Heart right ventricle (tissue), 16 donors: ENCODE results near the gene TSACC. TPM values are rescaled to one million over a fixed set of nuclear protein-coding genes. Genes with fewer than 3 reads are reported as not detected.

ENCODE experiments used
- ATAC-seq, 8 donors: fragments of 200-7000 bp; cut with Tn5 transposase; one replicate each; pipeline ENCODE4 v1.9.1; 2020; ENCODE audit warnings: mild to moderate bottlenecking in 8 of 8, moderate library complexity in 8 of 8, moderate number of reproducible peaks in 1 of 8
- DNase-seq, 2 donors: peaks; one replicate each; pipeline ENCODE4 v3.0.0-alpha.2; 2020
- H3K27ac ChIP-seq, 10 donors: fragments of 200-600 bp; sonication (generic) in 2 of 10; one replicate each; pipeline versions ENCODE4 v1.5.0 to v1.8.0; 2020 to 2022; ENCODE audit warnings: mild to moderate bottlenecking in 3 of 10
- H3K27me3 ChIP-seq, 7 donors: fragments of 200-600 bp; one replicate each; pipeline ENCODE4 v1.8.0; 2021 to 2022; ENCODE audit warnings: mild to moderate bottlenecking in 2 of 7
- H3K36me3 ChIP-seq, 9 donors: fragments of 200-600 bp; sonication (generic) in 1 of 9; one replicate each; pipeline versions ENCODE4 v1.5.0 to v1.8.0; 2020 to 2022; ENCODE audit warnings: mild to moderate bottlenecking in 2 of 9
- H3K4me1 ChIP-seq, 9 donors: fragments of 200-600 bp; sonication (generic) in 1 of 9; one replicate each; pipeline versions ENCODE4 v1.5.0 to v1.8.0; 2020 to 2022; ENCODE audit warnings: mild to moderate bottlenecking in 4 of 9
- H3K4me3 ChIP-seq, 10 donors: fragments of 200-600 bp; sonication (generic) in 2 of 10; one replicate each; pipeline versions ENCODE4 v1.5.0 to v1.8.0; 2020 to 2022; ENCODE audit warnings: mild to moderate bottlenecking in 7 of 10, moderate library complexity in 2 of 10
- H3K9me3 ChIP-seq, 11 donors: fragments of 200-600 bp in 10 of 11; sonication (generic) in 2 of 11; one replicate each; pipeline versions ENCODE4 v1.5.0 to v1.8.0; 2013 to 2022; ENCODE audit warnings: mild to moderate bottlenecking in 2 of 11, control low read depth in 1 of 11, moderate library complexity in 1 of 11
- CTCF ChIP-seq, 9 donors: fragments of 200-600 bp; sonication (generic) in 2 of 9; IDR thresholded peaks; one replicate each; pipeline versions ENCODE4 v1.5.0 to v1.8.0; 2021 to 2022; ENCODE audit warnings: antibody characterized with exemption in 9 of 9, mild to moderate bottlenecking in 5 of 9, moderate library complexity in 1 of 9
- WGBS, 2 donors: extraction: QIAGEN DNeasy Blood & Tissue Kit; methylation state at CpG; one replicate each; pipeline ENCODE4 v1.1.7; 2013; ENCODE audit warnings: inconsistent platforms in 1 of 2; 5-methylcytosine and 5-hydroxymethylcytosine counted together
- intact Hi-C, 10 donors: fragments of 100-400 bp; cut with DNase I; formaldehyde crosslinking; loops; one replicate each; pipeline versions ENCODE4 v1.11.1 to v1.14.2; 2022
- polyA plus RNA-seq, 2 donors: library from polyadenylated mRNA; stranded (reverse); fragments of 200-250 nt; gene quantifications; one replicate each; pipeline ENCODE4 v1.2.3, GENCODE V29; 2013
- total RNA-seq, 10 donors: library from RNA; stranded (reverse); fragmentation: NEBNext Ultra II Directional in 3 of 10; extraction: Animal tissue kit (Norgen Biotek cat#: 25700) in 3 of 10; gene quantifications; one replicate each; pipeline versions ENCODE4 v1.2.1 to v1.2.4, GENCODE V29; 2021 to 2023
- donor health status: Arrhythmogenic right ventricular cardiomyopathy.
- donor health status: ischemic (EF 13 %, LVEDD 7.1; RV severe dilation, severe dysfunction).
- donor health status: healthy with polysubstance abuse.
- donor health status: DM: no; HTN: yes; CAD: no.
- donor health status: DM: no; HTN: no; CAD: no.
- donor health status: ischemic (EF 25% LVEDD 6.9; RV normal size, moderate dysfunction).
- donor health status: ischemic (EF 25% LVEDD 5.7; RV mildly dilated, moderate dysfunction).
- donor health status: healthy.
- donor health status: DM: yes; HTN: yes; CAD: no.
- donor health status: Ischemic cardiomyopathy.
- donor health status: ischemic (EF 35%, LVEDD 5.7; RV mildly dilated, moderate dysfunction).
- donor health status: nonischemic (EF 11% LVEDD 7.7; RV severe dilation, severe dysfunction).
- donor health status: DM: yes; HTN: yes; CAD: no.
- donor health status: PGD.
- donor health status: ischemic (EF 29% LVEDD 5.4; RV normal size, mild dysfunction).
- donor health status: nonischemic (EF 23%, LVEDD 6.1; RV moderate dilation, normal function).

TSACC gene
- total and polyA plus RNA-seq, 12 donors = 0.64 to 0.79 (median 0.66) TPM; not detected in 9

- DNase-seq (no peak), ATAC-seq (no peak)
- 83 to 93% methylated on average over 16 of the region's 16 CpGs for WGBS, 2 donors
- Histone ChIP-seq H3K27ac (no peak overlapping the region), H3K36me3 (no peaks in the 10 kb centered on the region), H3K4me1 (no peaks in the 10 kb centered on the region), H3K27me3 (peaks cover 0 to 37% (median 30%) of the 10 kb centered on the region in 7 donors), H3K4me3 (no peak overlapping the region), H3K9me3 (no peaks in the 10 kb centered on the region)
- no peak for TF ChIP-seq CTCF (IDR thresholded peaks at IDR 0.05)
- intact Hi-C loops = no loop called here
These were observed 56.6 kb downstream of the TSACC start for GRCh38 chr1:156394835-156395461.

Other genes starting within 250 kb of the TSACC start
- gene LMNA, start 223.8 kb upstream of the TSACC start, total RNA-seq = 100 to 1,000 TPM; 213 to 554 (median 267) TPM
- 100 to 1,000 TPM; 286 to 356 TPM for gene LMNA, start 223.8 kb upstream of the TSACC start, polyA plus RNA-seq
- gene SEMA4A, start 184.9 kb upstream of the TSACC start, total RNA-seq = 1 to 10 TPM in 9 of 10 donors, under 1 TPM in 1; 0.98 to 6.8 (median 1.8) TPM
- gene SEMA4A, start 184.9 kb upstream of the TSACC start, polyA plus RNA-seq = 1 to 10 TPM; 1.1 to 2.0 TPM
- gene SLC25A44, start 144.4 kb upstream of the TSACC start, total RNA-seq = 10 to 100 TPM; 15.4 to 26.0 (median 20.1) TPM
- gene SLC25A44, start 144.4 kb upstream of the TSACC start, polyA plus RNA-seq = 10 to 100 TPM in 1 of 2 donors, 1 to 10 TPM in 1; 7.0 to 15.8 TPM
- 10 to 100 TPM; 55.9 to 87.3 (median 66.4) TPM for gene PMF1, start 125.5 kb upstream of the TSACC start, total RNA-seq
- 100 to 1,000 TPM in 1 of 2 donors, 10 to 100 TPM in 1; 92.0 to 122 TPM for gene PMF1, start 125.5 kb upstream of the TSACC start, polyA plus RNA-seq
- under 1 TPM in 7 of 10 donors, not detected in 3; 0.30 to 0.85 (median 0.52) TPM for gene BGLAP, start 96.3 kb upstream of the TSACC start, total RNA-seq
- gene BGLAP, start 96.3 kb upstream of the TSACC start, polyA plus RNA-seq = 1 to 10 TPM in 1 of 2 donors, under 1 TPM in 1; 0.39 to 1.3 TPM
- 1 to 10 TPM in 2 of 10 donors, under 1 TPM in 8; 0.44 to 1.2 (median 0.77) TPM for gene PAQR6, start 90.5 kb upstream of the TSACC start, total RNA-seq
- gene PAQR6, start 90.5 kb upstream of the TSACC start, polyA plus RNA-seq = 1 to 10 TPM in 1 of 2 donors, under 1 TPM in 1; 0.39 to 1.5 TPM
- gene SMG5, start 55.7 kb upstream of the TSACC start, total RNA-seq = 10 to 100 TPM; 53.1 to 93.0 (median 77.7) TPM
- gene SMG5, start 55.7 kb upstream of the TSACC start, polyA plus RNA-seq = 10 to 100 TPM; 38.7 to 44.8 TPM
- 1 to 10 TPM in 9 of 10 donors, under 1 TPM in 1; 0.82 to 2.1 (median 1.7) TPM for gene TMEM79, start 54.2 kb upstream of the TSACC start, total RNA-seq
- 1 to 10 TPM; 1.6 to 2.3 TPM for gene TMEM79, start 54.2 kb upstream of the TSACC start, polyA plus RNA-seq
- gene GLMP, start 42.8 kb upstream of the TSACC start, total RNA-seq = 10 to 100 TPM; 10.9 to 43.8 (median 14.2) TPM
- gene GLMP, start 42.8 kb upstream of the TSACC start, polyA plus RNA-seq = 10 to 100 TPM; 11.9 to 25.6 TPM
- gene VHLL, start 39.2 kb upstream of the TSACC start, total RNA-seq = not detected
- not detected for gene VHLL, start 39.2 kb upstream of the TSACC start, polyA plus RNA-seq
- gene CCT3, start 234 bp upstream of the TSACC start, total RNA-seq = 100 to 1,000 TPM; 102 to 142 (median 127) TPM
- gene CCT3, start 234 bp upstream of the TSACC start, polyA plus RNA-seq = 100 to 1,000 TPM in 1 of 2 donors, 10 to 100 TPM in 1; 76.2 to 212 TPM
- not detected for gene RHBG, start 30.7 kb downstream of the TSACC start, total RNA-seq
- not detected for gene RHBG, start 30.7 kb downstream of the TSACC start, polyA plus RNA-seq
- 100 to 1,000 TPM in 4 of 10 donors, 10 to 100 TPM in 6; 81.1 to 127 (median 96.5) TPM for gene MEF2D, start 162.2 kb downstream of the TSACC start, total RNA-seq
- gene MEF2D, start 162.2 kb downstream of the TSACC start, polyA plus RNA-seq = 10 to 100 TPM; 31.6 to 37.7 TPM
- 1 to 10 TPM in 3 of 10 donors, under 1 TPM in 7; 0.07 to 3.8 (median 0.39) TPM for gene IQGAP3, start 234.0 kb downstream of the TSACC start, total RNA-seq
- under 1 TPM; 0.09 to 0.22 TPM for gene IQGAP3, start 234.0 kb downstream of the TSACC start, polyA plus RNA-seq
- gene TTC24, start 241.2 kb downstream of the TSACC start, total RNA-seq = under 1 TPM in 1 of 10 donors, not detected in 9; 0.21 TPM
- under 1 TPM in 1 of 2 donors, not detected in 1; 0.03 TPM for gene TTC24, start 241.2 kb downstream of the TSACC start, polyA plus RNA-seq